Liver (tissue), 9 donors: ENCODE results near the gene RELN. TPM values are rescaled to one million over a fixed set of nuclear protein-coding genes. Genes with fewer than 3 reads are reported as not detected.

Experiments
- DNase-seq: peaks from one replicate; pipeline ENCODE4 v3.0.0-alpha.2; 2017; ENCODE audit warnings: low spot score
- H3K27ac ChIP-seq, 2 donors: one replicate each; pipeline ENCODE4 v1.7.0; 2013; ENCODE audit warnings: inconsistent platforms in 2 of 2, low read length in 2 of 2, control low read depth in 1 of 2, low read depth in 1 of 2, mild to moderate bottlenecking in 1 of 2
- H3K27me3 ChIP-seq, 4 donors: one replicate each; pipeline versions ENCODE4 v1.6.1 to v1.7.0; 2013; ENCODE audit warnings: low read length in 3 of 4, inconsistent platforms in 1 of 4, mild to moderate bottlenecking in 1 of 4, moderate library complexity in 1 of 4; ENCODE audit not compliant: control insufficient read depth in 4 of 4, insufficient read depth in 4 of 4
- H3K36me3 ChIP-seq, 4 donors: one replicate each; pipeline versions ENCODE4 v1.6.1 to v1.7.0; 2013; ENCODE audit warnings: low read length in 3 of 4, mild to moderate bottlenecking in 3 of 4, low read depth in 1 of 4, moderate library complexity in 1 of 4; ENCODE audit not compliant: control insufficient read depth in 4 of 4, insufficient read depth in 3 of 4
- H3K4me1 ChIP-seq, 4 donors: one replicate each; pipeline versions ENCODE4 v1.6.1 to v1.7.0; 2013; ENCODE audit warnings: low read length in 3 of 4, mild to moderate bottlenecking in 3 of 4, moderate library complexity in 1 of 4; ENCODE audit not compliant: control insufficient read depth in 4 of 4, insufficient read depth in 4 of 4
- H3K4me3 ChIP-seq, 3 donors: one replicate each; pipeline versions ENCODE4 v1.6.1 to v1.7.0; 2013; ENCODE audit warnings: low read length in 3 of 3, control low read depth in 1 of 3, low read depth in 1 of 3, mild to moderate bottlenecking in 1 of 3
- H3K9ac ChIP-seq, 2 donors: one replicate each; pipeline ENCODE4 v1.7.0; 2013; ENCODE audit warnings: low read length in 2 of 2, mild to moderate bottlenecking in 2 of 2, moderate library complexity in 2 of 2, control low read depth in 1 of 2, low read depth in 1 of 2
- H3K9me3 ChIP-seq, 4 donors: one replicate each; pipeline versions ENCODE4 v1.6.1 to v1.7.0; 2013; ENCODE audit warnings: low read length in 3 of 4; ENCODE audit not compliant: control insufficient read depth in 4 of 4
- ATF3 ChIP-seq: IDR thresholded peaks from 2 replicates; pipeline ENCODE4 v1.6.1; 2016; ENCODE audit warnings: antibody characterized with exemption
- CTCF ChIP-seq: fragments of 150-350 bp; IDR thresholded peaks from 2 replicates; pipeline ENCODE4 v1.5.1; 2017; ENCODE audit warnings: improper control_type of control experiment, low read depth, low read length; ENCODE audit not compliant: missing input control
- EGR1 ChIP-seq, 2 donors: IDR thresholded peaks; 2 replicates each; pipeline ENCODE4 v1.6.1; 2016 to 2018; ENCODE audit warnings: antibody characterized with exemption in 2 of 2, low read depth in 2 of 2
- FOXA2 ChIP-seq: IDR thresholded peaks from 2 replicates; pipeline ENCODE4 v1.6.1; 2016; ENCODE audit warnings: antibody characterized with exemption
- HNF4A ChIP-seq, 2 donors: conservative IDR thresholded peaks; 2 replicates each; pipeline ENCODE4 v1.6.1; 2016; ENCODE audit warnings: antibody characterized with exemption in 2 of 2, mild to moderate bottlenecking in 2 of 2
- HNF4G ChIP-seq: IDR thresholded peaks from 2 replicates; pipeline ENCODE4 v1.6.1; 2016; ENCODE audit warnings: antibody characterized with exemption
- JUND ChIP-seq, 2 donors: IDR thresholded peaks; 2 replicates each; pipeline ENCODE4 v1.6.1; 2016; ENCODE audit warnings: antibody characterized with exemption in 2 of 2
- MAX ChIP-seq: IDR thresholded peaks from 2 replicates; pipeline ENCODE4 v1.6.1; 2016; ENCODE audit warnings: antibody characterized with exemption
- NR2F2 ChIP-seq: IDR thresholded peaks from 2 replicates; pipeline ENCODE4 v1.6.1; 2016; ENCODE audit warnings: antibody characterized with exemption
- RAD21 ChIP-seq, 2 donors: IDR thresholded peaks; 2 replicates each; pipeline ENCODE4 v1.6.1; 2016; ENCODE audit warnings: antibody characterized with exemption in 2 of 2, mild to moderate bottlenecking in 2 of 2
- REST ChIP-seq: IDR thresholded peaks from 2 replicates; pipeline ENCODE4 v1.6.1; 2016; ENCODE audit warnings: antibody characterized with exemption, mild to moderate bottlenecking
- SP1 ChIP-seq: IDR thresholded peaks from 2 replicates; pipeline ENCODE4 v1.6.1; 2018; ENCODE audit warnings: antibody characterized with exemption, mild to moderate bottlenecking
- TAF1 ChIP-seq: conservative IDR thresholded peaks from 2 replicates; pipeline ENCODE4 v1.6.1; 2016; ENCODE audit warnings: antibody characterized with exemption, mild to moderate bottlenecking
- YY1 ChIP-seq: IDR thresholded peaks from 2 replicates; pipeline ENCODE4 v1.6.1; 2016; ENCODE audit warnings: antibody characterized with exemption, mild to moderate bottlenecking
- ZBTB33 ChIP-seq: IDR thresholded peaks from 2 replicates; pipeline ENCODE4 v1.6.1; 2016; ENCODE audit warnings: antibody characterized with exemption
- WGBS: extraction: QIAGEN DNeasy Blood & Tissue Kit; methylation state at CpG from one replicate; pipeline ENCODE4 v1.1.7; 2013; 5-methylcytosine and 5-hydroxymethylcytosine counted together
- polyA plus RNA-seq, 2 donors: library from polyadenylated mRNA; stranded (reverse) in 1 of 2; unstranded in 1 of 2; fragments of 200-250 nt in 1 of 2; fragments of >200 nt in 1 of 2; fragmentation: Nextera tagmentation in 1 of 2; extraction: Ambion mirVana in 1 of 2; gene quantifications; one replicate each; pipeline versions ENCODE4 v1.2.1 to v1.2.3, GENCODE V29; 2013 to 2015
- total RNA-seq, 2 donors: library from RNA; depleted of rRNA; stranded (reverse); fragments of >200 nt; gene quantifications; one replicate each; pipeline ENCODE4 v1.2.3, GENCODE V29; 2014
- donor health status: healthy.
- donor health status: healthy.
- donor health status: healthy.
- donor health status: healthy.
- donor health status: healthy.

The RELN gene
- total and polyA plus RNA-seq, 4 donors, result 10.0 to 69.8 (median 28.4) TPM

GRCh38 chr7:103640031-103640779, 349.3 kb downstream of the RELN start:
- WGBS, result 91% methylated on average over 5 of the region's 5 CpGs

More at GRCh38 chr7:103640031-103640779, 349.3 kb downstream of the RELN start:
- no peaks in the 10 kb centered on the region for H3K36me3 ChIP-seq
- TF ChIP-seq ZBTB33 (no peak), FOXA2 (no peak), MAX (no peak), YY1 (no peak), RAD21 (IDR thresholded peaks at IDR 0.05) (no peak), HNF4G (no peak), REST (no peak), TAF1 (no peak), CTCF (no peak), NR2F2 (no peak), EGR1 (IDR thresholded peaks at IDR 0.05; ENCODE audit: low read depth in 2 of 2) (no peak), HNF4A (conservative IDR thresholded peaks at IDR 0.05) (no peak), ATF3 (no peak), SP1 (no peak), JUND (IDR thresholded peaks at IDR 0.05) (no peak)
- H3K27ac ChIP-seq, result no peak overlapping the region
- no peak for DNase-seq
- H3K4me3 ChIP-seq, result no peak overlapping the region
- H3K9ac ChIP-seq, result no peak overlapping the region
- H3K27me3 ChIP-seq, result no peaks in the 10 kb centered on the region
- H3K4me1 ChIP-seq, result no peaks in the 10 kb centered on the region
- H3K9me3 ChIP-seq, result no peaks in the 10 kb centered on the region
